ENCODE results near the gene ZBTB4. TPM values are rescaled to one million over a fixed set of nuclear protein-coding genes. Genes with fewer than 3 reads are reported as not detected.
"Not testable (repeated sequence)": the region's sequence is repeated elsewhere in the genome, so short reads cannot be mapped to it uniquely, and the experiment has no call there.

The ZBTB4 gene
- total RNA-seq, 1 donor from 2014 or later = 24.6 TPM

DNA sequence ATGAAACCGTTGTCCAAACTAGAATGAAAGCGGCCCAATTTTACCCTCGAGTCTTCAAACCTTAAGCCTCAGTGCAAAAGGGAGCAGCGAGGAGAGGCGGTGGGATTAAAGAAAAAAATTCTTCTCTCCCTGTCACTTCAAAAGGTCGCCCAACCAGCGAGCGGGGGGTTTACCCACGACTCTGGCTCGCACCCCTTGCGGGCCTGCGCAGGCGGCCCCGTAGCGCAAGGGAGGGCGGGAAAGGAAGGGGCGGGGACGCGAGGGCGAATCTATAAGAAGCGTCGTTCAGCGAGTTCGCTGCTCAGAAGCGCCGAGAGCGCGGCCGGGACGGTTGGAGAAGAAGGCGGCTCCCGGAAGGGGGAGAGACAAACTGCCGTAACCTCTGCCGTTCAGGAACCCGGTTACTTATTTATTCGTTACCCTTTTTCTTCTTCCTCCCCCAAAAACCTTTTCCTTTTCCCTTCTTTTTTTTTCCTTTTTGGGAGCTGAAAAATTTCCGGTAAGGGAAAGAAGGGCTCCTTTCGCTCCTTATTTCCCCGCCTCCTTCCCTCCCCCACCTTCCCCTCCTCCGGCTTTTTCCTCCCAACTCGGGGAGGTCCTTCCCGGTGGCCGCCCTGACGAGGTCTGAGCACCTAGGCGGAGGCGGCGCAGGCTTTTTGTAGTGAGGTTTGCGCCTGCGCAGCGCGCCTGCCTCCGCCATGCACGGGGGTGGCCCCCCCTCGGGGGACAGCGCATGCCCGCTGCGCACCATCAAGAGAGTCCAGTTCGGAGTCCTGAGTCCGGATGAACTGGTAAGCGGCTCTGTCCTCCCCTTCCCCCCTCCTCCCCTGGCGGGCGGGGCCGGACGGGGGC, 4.9 kb upstream of the ZBTB4 start, which contains the start of gene POLR2A:
Gene POLR2A (plus strand): TSS at position 300 of the 852 bp plus-strand sequence.
- H3K4me3 ChIP-seq (ENCODE audit: low read depth, low read length) = peak within 1 kb of the TSS; percentile 94
- TF ChIP-seq CTCF (conservative IDR thresholded peaks at IDR 0.05; ENCODE audit: low read depth, low read length) = no peak
- peak; percentile 83 for DNase-seq (ENCODE audit: low read depth)

- TF ChIP-seq CTCF (conservative IDR thresholded peaks at IDR 0.05; ENCODE audit: low read depth, low read length) = no peak
- peak overlapping the region; percentile 94 for H3K4me3 ChIP-seq (ENCODE audit: low read depth, low read length)
- DNase-seq (ENCODE audit: low read depth) = no peak
Measured at GRCh38 chr17:7483255-7484066, 4.0 kb upstream of the ZBTB4 start.

GRCh38 chr17:7482742-7483088, 3.3 kb upstream of the ZBTB4 start:
- not testable (repeated sequence) for DNase-seq (ENCODE audit: low read depth)
- peak overlapping the region; percentile 94 for H3K4me3 ChIP-seq (ENCODE audit: low read depth, low read length)

- not testable (repeated sequence) for H3K4me3 ChIP-seq (ENCODE audit: low read depth, low read length); DNase-seq (ENCODE audit: low read depth)
Measured at GRCh38 chr17:7481842-7482741, 2.7 kb upstream of the ZBTB4 start.

DNA sequence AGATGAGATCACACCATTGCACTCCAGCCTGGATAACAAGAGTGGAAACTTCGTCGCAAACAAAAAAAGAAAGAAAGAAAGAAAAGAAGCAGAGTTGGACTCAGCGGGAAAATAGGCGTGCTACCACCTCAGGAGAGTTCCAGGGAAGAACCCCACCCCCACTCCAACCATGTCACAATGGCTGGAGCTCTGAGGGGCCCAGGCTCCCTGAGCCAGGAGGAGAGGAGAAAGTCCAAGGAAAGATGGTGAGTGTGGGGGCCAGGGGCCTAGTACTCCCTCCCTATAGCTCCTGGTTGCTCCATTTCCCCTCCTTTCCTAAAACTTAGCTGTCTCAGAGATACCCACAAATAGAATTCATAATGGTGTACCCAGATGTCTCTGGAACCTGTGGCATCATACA, 1.8 kb upstream of the ZBTB4 start, which contains the start of gene SLC35G6:
Gene SLC35G6 (plus strand): TSS at position 172 of the 400 bp plus-strand sequence. CDS start 71 bp downstream, at position 243.
- not testable (repeated sequence) for H3K4me3 ChIP-seq (ENCODE audit: low read depth, low read length); DNase-seq (ENCODE audit: low read depth)

DNA sequence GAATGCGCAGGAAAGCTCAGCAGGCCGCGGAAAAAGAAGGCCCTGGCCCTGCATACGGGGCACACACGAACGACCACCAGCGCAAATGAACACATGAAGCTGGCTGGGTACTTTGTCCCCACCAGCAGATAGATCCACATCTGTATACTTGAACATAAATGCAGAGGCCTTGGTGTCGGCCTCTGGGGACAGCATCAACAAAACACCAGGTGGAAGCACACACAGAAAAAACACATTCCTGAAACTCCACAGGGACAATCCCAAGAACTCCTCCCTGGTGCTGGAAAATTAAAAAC, 606 bp upstream of the ZBTB4 start:
- TF ChIP-seq CTCF (conservative IDR thresholded peaks at IDR 0.05; ENCODE audit: low read depth, low read length) = no peak
- H3K4me3 ChIP-seq (ENCODE audit: low read depth, low read length) = peak overlapping the region; percentile 90
- DNase-seq (ENCODE audit: low read depth) = no peak

DNA sequence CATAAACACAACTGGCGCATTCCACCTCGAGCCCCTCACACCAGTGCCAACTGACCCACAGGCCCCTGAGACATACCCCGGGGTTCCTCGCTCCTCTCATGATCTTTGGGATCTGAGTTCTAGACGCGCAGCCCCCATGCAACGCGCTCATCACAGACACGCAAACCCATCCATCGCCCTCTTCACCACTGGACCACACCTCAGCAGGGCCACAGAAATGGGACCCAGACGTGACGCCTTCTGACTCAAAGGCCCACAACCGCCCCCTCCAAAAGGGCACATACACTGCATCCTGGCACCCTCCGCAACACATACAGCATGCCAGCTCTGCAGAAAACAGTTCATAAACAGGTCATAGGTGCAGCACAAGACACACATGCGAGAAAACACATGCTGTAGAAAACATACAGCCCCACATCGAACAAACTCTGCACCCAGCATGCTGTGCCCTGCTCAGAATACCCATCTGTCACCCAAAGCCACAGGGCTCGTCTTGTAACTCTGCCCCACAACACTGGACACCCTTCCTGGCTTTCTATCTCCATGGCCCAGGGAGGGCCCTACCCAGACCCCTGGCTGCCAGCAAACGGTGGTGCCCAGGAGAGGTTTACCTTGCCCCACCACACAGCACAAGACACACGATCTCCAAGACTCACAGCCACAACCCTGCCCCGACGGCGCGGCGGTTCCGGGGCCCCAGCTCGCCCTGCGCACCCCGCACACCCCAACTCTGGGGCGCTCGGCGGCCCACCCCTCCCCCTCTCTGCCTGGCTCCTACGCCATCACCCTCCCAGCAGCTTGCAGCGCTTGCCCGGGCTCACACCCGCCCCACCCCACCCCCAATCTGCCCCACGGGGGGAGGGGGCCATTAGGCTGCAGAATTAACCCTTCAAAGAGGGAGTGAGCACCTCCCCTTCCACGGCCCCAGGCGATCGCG, 887 bp downstream of the ZBTB4 start:
- H3K4me3 ChIP-seq (ENCODE audit: low read depth, low read length) = peak overlapping the region; percentile 90
- no peak for TF ChIP-seq CTCF (conservative IDR thresholded peaks at IDR 0.05; ENCODE audit: low read depth, low read length)
- no peak for DNase-seq (ENCODE audit: low read depth)
